Measurements from ENCODE around the gene GGA3.

- TF ChIP-seq CTCF (optimal IDR thresholded peaks at IDR 0.05 in 1 of 3, IDR thresholded peaks at IDR 0.05 in 1 of 3, conservative IDR thresholded peaks at IDR 0.05 in 1 of 3; ENCODE audit: extremely low read depth in 1 of 3, insufficient read depth in 2 of 3, low read length in 3 of 3) (no peak), EZH2 (IDR thresholded peaks at IDR 0.05; ENCODE audit: low read length) (no peak)
Observed at GRCh38 chr17:75241996-75242460, 19.4 kb downstream of the GGA3 start.
